HepG2 (cell line): ENCODE results near the gene TBC1D19.

Experiments used
- EZH2 ChIP-seq: conservative IDR thresholded peaks from 2 replicates; pipeline ENCODE4 v1.6.1; 2012; ENCODE audit warnings: mild to moderate bottlenecking, low read depth, low read length, moderate library complexity
- FLYWCH1 ChIP-seq: sonication (generic); formaldehyde crosslinking; IDR thresholded peaks from 2 replicates; pipeline ENCODE4 v1.8.1; 2023; ENCODE audit warnings: mild to moderate bottlenecking, missing genetic modification reagents
- POLR2A ChIP-seq, 2 experiments: IDR thresholded peaks; 2 replicates each; pipeline ENCODE4 v1.6.1; 2011; ENCODE audit warnings: low read depth in 2 of 2, low read length in 2 of 2, mild to moderate bottlenecking in 1 of 2, moderate library complexity in 1 of 2; ENCODE audit not compliant: insufficient read depth in 1 of 2
- RAD51 ChIP-seq: fragments of 450-650 bp; IDR thresholded peaks from 2 replicates; pipeline ENCODE4 v1.6.1; 2016; ENCODE audit warnings: borderline replicate concordance
- TARDBP ChIP-seq: sonication (generic); formaldehyde crosslinking; IDR thresholded peaks from 2 replicates; pipeline ENCODE4 v1.8.0; 2022; ENCODE audit warnings: mild to moderate bottlenecking, missing genetic modification reagents
- ZNF121 ChIP-seq: sonication (generic); formaldehyde crosslinking; IDR thresholded peaks from 2 replicates; pipeline ENCODE4 v1.5.0; 2020; ENCODE audit warnings: mild to moderate bottlenecking, missing genetic modification reagents
- ZNF317 ChIP-seq: sonication (generic); formaldehyde crosslinking; IDR thresholded peaks from 2 replicates; pipeline ENCODE4 v1.5.0; 2020; ENCODE audit warnings: mild to moderate bottlenecking, missing genetic modification reagents
- ZNF589 ChIP-seq: sonication (generic); formaldehyde crosslinking; conservative IDR thresholded peaks from 2 replicates; pipeline ENCODE4 v1.8.0; 2022; ENCODE audit warnings: mild to moderate bottlenecking, moderate library complexity, missing genetic modification reagents
- ZNF883 ChIP-seq: sonication (generic); formaldehyde crosslinking; IDR thresholded peaks from 2 replicates; pipeline ENCODE4 v1.5.1; 2020; ENCODE audit warnings: mild to moderate bottlenecking, missing genetic modification reagents; ENCODE audit errors: not compliant biosample characterization
- TF ChIP-seq, protein P1 (sequence below): sonication (generic); formaldehyde crosslinking; IDR thresholded peaks from 2 replicates; pipeline ENCODE4 v1.5.0; 2020; ENCODE audit warnings: mild to moderate bottlenecking, missing genetic modification reagents, moderate library complexity
- TF ChIP-seq, protein P2 (sequence below): sonication (generic); formaldehyde crosslinking; IDR thresholded peaks from 2 replicates; pipeline ENCODE4 v1.4.0; 2020; ENCODE audit warnings: mild to moderate bottlenecking, missing genetic modification reagents
- TF ChIP-seq, protein P3 (sequence below): sonication (generic); formaldehyde crosslinking; IDR thresholded peaks from 2 replicates; pipeline ENCODE4 v1.8.1; 2022; ENCODE audit warnings: low read depth, mild to moderate bottlenecking, missing genetic modification reagents

DNA sequence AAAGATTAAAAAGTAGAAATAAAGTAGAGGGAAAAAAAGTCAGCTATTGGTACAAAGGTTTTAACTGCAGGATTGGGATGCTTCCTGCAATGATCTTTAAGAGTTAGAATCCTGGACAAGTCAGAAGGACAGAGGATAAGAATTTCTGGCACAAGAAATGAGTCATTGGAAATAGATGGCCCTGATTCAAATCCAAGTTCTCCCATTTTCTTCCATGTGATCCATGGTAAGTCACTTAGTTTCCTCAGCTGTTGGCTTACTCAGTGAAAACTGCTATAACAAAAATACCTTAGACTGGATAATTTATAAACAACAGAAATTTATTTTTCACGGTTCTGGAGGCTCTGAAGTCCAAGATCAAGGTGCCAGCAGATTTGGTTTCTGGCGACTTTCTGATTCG lies 13.3 kb upstream of the TBC1D19 start:
- no peak for TF ChIP-seq TARDBP (CRISPR knock-in tag)
- no peak for TF ChIP-seq FLYWCH1
- no peak for TF ChIP-seq ZNF883 (CRISPR knock-in tag)
- TF ChIP-seq EZH2: no peak
- TF ChIP-seq, protein P1, sequence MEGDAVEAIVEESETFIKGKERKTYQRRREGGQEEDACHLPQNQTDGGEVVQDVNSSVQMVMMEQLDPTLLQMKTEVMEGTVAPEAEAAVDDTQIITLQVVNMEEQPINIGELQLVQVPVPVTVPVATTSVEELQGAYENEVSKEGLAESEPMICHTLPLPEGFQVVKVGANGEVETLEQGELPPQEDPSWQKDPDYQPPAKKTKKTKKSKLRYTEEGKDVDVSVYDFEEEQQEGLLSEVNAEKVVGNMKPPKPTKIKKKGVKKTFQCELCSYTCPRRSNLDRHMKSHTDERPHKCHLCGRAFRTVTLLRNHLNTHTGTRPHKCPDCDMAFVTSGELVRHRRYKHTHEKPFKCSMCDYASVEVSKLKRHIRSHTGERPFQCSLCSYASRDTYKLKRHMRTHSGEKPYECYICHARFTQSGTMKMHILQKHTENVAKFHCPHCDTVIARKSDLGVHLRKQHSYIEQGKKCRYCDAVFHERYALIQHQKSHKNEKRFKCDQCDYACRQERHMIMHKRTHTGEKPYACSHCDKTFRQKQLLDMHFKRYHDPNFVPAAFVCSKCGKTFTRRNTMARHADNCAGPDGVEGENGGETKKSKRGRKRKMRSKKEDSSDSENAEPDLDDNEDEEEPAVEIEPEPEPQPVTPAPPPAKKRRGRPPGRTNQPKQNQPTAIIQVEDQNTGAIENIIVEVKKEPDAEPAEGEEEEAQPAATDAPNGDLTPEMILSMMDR (CRISPR knock-in tag): no peak
- TF ChIP-seq, protein P2, sequence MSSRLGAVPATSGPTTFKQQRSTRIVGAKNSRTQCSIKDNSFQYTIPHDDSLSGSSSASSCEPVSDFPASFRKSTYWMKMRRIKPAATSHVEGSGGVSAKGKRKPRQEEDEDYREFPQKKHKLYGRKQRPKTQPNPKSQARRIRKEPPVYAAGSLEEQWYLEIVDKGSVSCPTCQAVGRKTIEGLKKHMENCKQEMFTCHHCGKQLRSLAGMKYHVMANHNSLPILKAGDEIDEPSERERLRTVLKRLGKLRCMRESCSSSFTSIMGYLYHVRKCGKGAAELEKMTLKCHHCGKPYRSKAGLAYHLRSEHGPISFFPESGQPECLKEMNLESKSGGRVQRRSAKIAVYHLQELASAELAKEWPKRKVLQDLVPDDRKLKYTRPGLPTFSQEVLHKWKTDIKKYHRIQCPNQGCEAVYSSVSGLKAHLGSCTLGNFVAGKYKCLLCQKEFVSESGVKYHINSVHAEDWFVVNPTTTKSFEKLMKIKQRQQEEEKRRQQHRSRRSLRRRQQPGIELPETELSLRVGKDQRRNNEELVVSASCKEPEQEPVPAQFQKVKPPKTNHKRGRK (CRISPR knock-in tag): no peak
- TF ChIP-seq, protein P3, sequence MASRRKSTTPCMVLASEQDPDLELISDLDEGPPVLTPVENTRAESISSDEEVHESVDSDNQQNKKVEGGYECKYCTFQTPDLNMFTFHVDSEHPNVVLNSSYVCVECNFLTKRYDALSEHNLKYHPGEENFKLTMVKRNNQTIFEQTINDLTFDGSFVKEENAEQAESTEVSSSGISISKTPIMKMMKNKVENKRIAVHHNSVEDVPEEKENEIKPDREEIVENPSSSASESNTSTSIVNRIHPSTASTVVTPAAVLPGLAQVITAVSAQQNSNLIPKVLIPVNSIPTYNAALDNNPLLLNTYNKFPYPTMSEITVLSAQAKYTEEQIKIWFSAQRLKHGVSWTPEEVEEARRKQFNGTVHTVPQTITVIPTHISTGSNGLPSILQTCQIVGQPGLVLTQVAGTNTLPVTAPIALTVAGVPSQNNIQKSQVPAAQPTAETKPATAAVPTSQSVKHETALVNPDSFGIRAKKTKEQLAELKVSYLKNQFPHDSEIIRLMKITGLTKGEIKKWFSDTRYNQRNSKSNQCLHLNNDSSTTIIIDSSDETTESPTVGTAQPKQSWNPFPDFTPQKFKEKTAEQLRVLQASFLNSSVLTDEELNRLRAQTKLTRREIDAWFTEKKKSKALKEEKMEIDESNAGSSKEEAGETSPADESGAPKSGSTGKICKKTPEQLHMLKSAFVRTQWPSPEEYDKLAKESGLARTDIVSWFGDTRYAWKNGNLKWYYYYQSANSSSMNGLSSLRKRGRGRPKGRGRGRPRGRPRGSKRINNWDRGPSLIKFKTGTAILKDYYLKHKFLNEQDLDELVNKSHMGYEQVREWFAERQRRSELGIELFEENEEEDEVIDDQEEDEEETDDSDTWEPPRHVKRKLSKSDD (CRISPR knock-in tag): no peak
- TF ChIP-seq ZNF589: no peak
- no peak for TF ChIP-seq RAD51
- no peak for TF ChIP-seq ZNF121 (CRISPR knock-in tag)
- no peak for TF ChIP-seq POLR2A (IDR thresholded peaks at IDR 0.05; ENCODE audit: insufficient read depth in 1 of 2, low read depth in 2 of 2, low read length in 2 of 2)
- TF ChIP-seq ZNF317 (CRISPR knock-in tag): no peak
